ENCODE results near the gene TRIM56.
"Not testable (repeated sequence)": the region's sequence is repeated elsewhere in the genome, so short reads cannot be mapped to it uniquely, and the experiment has no call there.

The TRIM56 gene

GRCh38 chr7:101128040-101128834 lies 43.0 kb downstream of the TRIM56 start:
- peaks cover 27% of the 10 kb centered on the region for H3K4me1 Mint-ChIP-seq (ENCODE audit: low read depth)
- no peak overlapping the region for H3K27ac Mint-ChIP-seq
- H3K36me3 Mint-ChIP-seq = no peaks in the 10 kb centered on the region
- H3K27me3 Mint-ChIP-seq = peaks cover 18% of the 10 kb centered on the region
- H3K4me3 Mint-ChIP-seq = no peak overlapping the region
- no peaks in the 10 kb centered on the region for H3K9me3 Mint-ChIP-seq (ENCODE audit: low read depth)

GRCh38 chr7:101129603-101130117 lies 44.4 kb downstream of the TRIM56 start:
- H3K4me3 Mint-ChIP-seq = no peak overlapping the region
- H3K9me3 Mint-ChIP-seq (ENCODE audit: low read depth) = no peaks in the 10 kb centered on the region
- no peaks in the 10 kb centered on the region for H3K36me3 Mint-ChIP-seq
- peaks cover 30% of the 10 kb centered on the region for H3K4me1 Mint-ChIP-seq (ENCODE audit: low read depth)
- H3K27ac Mint-ChIP-seq = no peak overlapping the region
- H3K27me3 Mint-ChIP-seq = peaks cover 17% of the 10 kb centered on the region

GRCh38 chr7:101132626-101133600 lies 47.6 kb downstream of the TRIM56 start:
- H3K36me3 Mint-ChIP-seq; H3K27me3 Mint-ChIP-seq; H3K27ac Mint-ChIP-seq; H3K4me3 Mint-ChIP-seq; H3K9me3 Mint-ChIP-seq (ENCODE audit: low read depth): not testable (repeated sequence)
- H3K4me1 Mint-ChIP-seq (ENCODE audit: low read depth) = peaks cover 25% of the 10 kb centered on the region

GRCh38 chr7:101133621-101134398 lies 48.5 kb downstream of the TRIM56 start:
- peaks cover 6% of the 10 kb centered on the region for H3K27me3 Mint-ChIP-seq
- H3K9me3 Mint-ChIP-seq (ENCODE audit: low read depth) = no peaks in the 10 kb centered on the region
- no peaks in the 10 kb centered on the region for H3K36me3 Mint-ChIP-seq
- no peak overlapping the region for H3K27ac Mint-ChIP-seq
- no peak overlapping the region for H3K4me3 Mint-ChIP-seq
- peaks cover 32% of the 10 kb centered on the region for H3K4me1 Mint-ChIP-seq (ENCODE audit: low read depth)

- Mint-ChIP-seq H3K4me1 (ENCODE audit: low read depth) (peaks cover 34% of the 10 kb centered on the region), H3K27ac (no peak overlapping the region), H3K4me3 (peak overlapping the region; percentile 50)
Measured at GRCh38 chr7:101134399-101134980, 49.2 kb downstream of the TRIM56 start.

GRCh38 chr7:101137651-101138212 lies 52.5 kb downstream of the TRIM56 start:
- peak overlapping the region; percentile 90 for H3K27ac Mint-ChIP-seq
- H3K27me3 Mint-ChIP-seq = peaks cover 4% of the 10 kb centered on the region
- H3K36me3 Mint-ChIP-seq = no peaks in the 10 kb centered on the region
- H3K4me1 Mint-ChIP-seq (ENCODE audit: low read depth) = peaks cover 54% of the 10 kb centered on the region
- H3K4me3 Mint-ChIP-seq = peak overlapping the region; percentile 69
- H3K9me3 Mint-ChIP-seq (ENCODE audit: low read depth) = no peaks in the 10 kb centered on the region

More at GRCh38 chr7:101134399-101134980, 49.2 kb downstream of the TRIM56 start:
- H3K36me3 Mint-ChIP-seq = no peaks in the 10 kb centered on the region
- H3K27me3 Mint-ChIP-seq = peaks cover 6% of the 10 kb centered on the region
- no peaks in the 10 kb centered on the region for H3K9me3 Mint-ChIP-seq (ENCODE audit: low read depth)

GRCh38 chr7:101138213-101138870 lies 53.1 kb downstream of the TRIM56 start:
- Mint-ChIP-seq H3K27me3 (peaks cover 2% of the 10 kb centered on the region), H3K4me3 (peak overlapping the region; percentile 69), H3K4me1 (ENCODE audit: low read depth) (peaks cover 54% of the 10 kb centered on the region), H3K9me3 (ENCODE audit: low read depth) (no peaks in the 10 kb centered on the region), H3K36me3 (no peaks in the 10 kb centered on the region), H3K27ac (peak overlapping the region; percentile 90)

- H3K9me3 Mint-ChIP-seq (ENCODE audit: low read depth) = no peaks in the 10 kb centered on the region
- H3K4me3 Mint-ChIP-seq = no peak overlapping the region
- H3K36me3 Mint-ChIP-seq = no peaks in the 10 kb centered on the region
- peaks cover 51% of the 10 kb centered on the region for H3K4me1 Mint-ChIP-seq (ENCODE audit: low read depth)
- no peak overlapping the region for H3K27ac Mint-ChIP-seq
- H3K27me3 Mint-ChIP-seq = peaks cover 8% of the 10 kb centered on the region
Measured at GRCh38 chr7:101140339-101140699, 55.0 kb downstream of the TRIM56 start.

- peaks cover 51% of the 10 kb centered on the region for H3K4me1 Mint-ChIP-seq (ENCODE audit: low read depth)
- H3K36me3 Mint-ChIP-seq = no peaks in the 10 kb centered on the region
- peaks cover 8% of the 10 kb centered on the region for H3K27me3 Mint-ChIP-seq
- peak overlapping the region; percentile 66 for H3K27ac Mint-ChIP-seq
- peak overlapping the region; percentile 38 for H3K4me3 Mint-ChIP-seq
- H3K9me3 Mint-ChIP-seq (ENCODE audit: low read depth) = no peaks in the 10 kb centered on the region
Measured at GRCh38 chr7:101140746-101141382, 55.6 kb downstream of the TRIM56 start.

Measured in activated naive CD8-positive, alpha-beta T cell (primary cell).